Effector CD4-positive, alpha-beta T cell (primary cell): ENCODE data around the gene COL6A2.
"Not testable (repeated sequence)": the region's sequence is repeated elsewhere in the genome, so short reads cannot be mapped to it uniquely, and the experiment has no call there.

Experiments
- DNase-seq: peaks from one replicate; pipeline ENCODE4 v3.0.0-alpha.2; 2020

Gene COL6A2

GRCh38 chr21:46157396-46157986 is 59.6 kb downstream of the COL6A2 start:
- DNase-seq: no peak

GRCh38 chr21:46157987-46158451 is 60.1 kb downstream of the COL6A2 start:
- DNase-seq: no peak

- no peak for DNase-seq
Measured at GRCh38 chr21:46158666-46159300, 60.9 kb downstream of the COL6A2 start.

GRCh38 chr21:46159390-46159789 is 61.5 kb downstream of the COL6A2 start:
- DNase-seq: no peak

- no peak for DNase-seq
Measured at GRCh38 chr21:46159841-46160656, 62.1 kb downstream of the COL6A2 start.

- no peak for DNase-seq
Measured at GRCh38 chr21:46160657-46160906, 62.7 kb downstream of the COL6A2 start.

- no peak for DNase-seq
Measured at GRCh38 chr21:46160907-46161632, 63.2 kb downstream of the COL6A2 start.

- DNase-seq: no peak
Measured at GRCh38 chr21:46161633-46162592, 64.0 kb downstream of the COL6A2 start.

- DNase-seq: no peak
Measured at GRCh38 chr21:46163380-46163779, 65.5 kb downstream of the COL6A2 start.

GRCh38 chr21:46165098-46165497 is 67.2 kb downstream of the COL6A2 start:
- DNase-seq: no peak

GRCh38 chr21:46168238-46168637 is 70.3 kb downstream of the COL6A2 start:
- no peak for DNase-seq

- no peak for DNase-seq
Measured at GRCh38 chr21:46168659-46169386, 70.9 kb downstream of the COL6A2 start.

GRCh38 chr21:46170436-46171193 is 72.7 kb downstream of the COL6A2 start:
- not testable (repeated sequence) for DNase-seq

GRCh38 chr21:46171585-46171984 is 73.7 kb downstream of the COL6A2 start:
- no peak for DNase-seq

- DNase-seq: no peak
Measured at GRCh38 chr21:46171996-46172862, 74.3 kb downstream of the COL6A2 start.

- DNase-seq: no peak
Measured at GRCh38 chr21:46172863-46173528, 75.1 kb downstream of the COL6A2 start.

GRCh38 chr21:46173573-46173972 is 75.7 kb downstream of the COL6A2 start:
- no peak for DNase-seq

- DNase-seq: not testable (repeated sequence)
Measured at GRCh38 chr21:46176443-46177129, 78.7 kb downstream of the COL6A2 start.
